Measurements from ENCODE around the gene STT3A. TPM values are rescaled to one million over a fixed set of nuclear protein-coding genes. Genes with fewer than 3 reads are reported as not detected.
"Not testable (repeated sequence)": the region's sequence is repeated elsewhere in the genome, so short reads cannot be mapped to it uniquely, and the experiment has no call there.

Gene STT3A
- polyA plus RNA-seq, 1 donor (not counting 4 experiments of a cell fraction or from before 2014, with no cell fraction given): 183 TPM

DNA sequence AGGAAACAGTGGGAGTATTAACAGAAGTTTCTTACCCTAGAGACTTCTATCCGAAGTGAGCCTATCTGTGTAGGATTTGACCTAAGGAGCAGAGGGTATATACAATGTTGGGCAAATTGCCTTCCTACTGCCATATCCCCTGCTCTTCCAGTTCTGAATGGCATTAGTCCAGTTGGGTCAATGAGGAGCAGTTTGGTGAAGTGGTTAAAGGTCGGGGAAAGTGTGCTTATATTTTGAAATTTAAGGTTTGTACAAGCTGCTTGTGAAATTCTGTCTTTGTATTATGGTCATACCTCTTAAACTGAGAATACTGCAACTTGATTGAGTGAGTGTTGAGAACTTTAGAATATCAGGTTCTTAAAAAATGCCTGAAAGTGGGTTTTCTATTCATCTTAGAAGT is 21.7 kb upstream of the STT3A start:
- Histone ChIP-seq H4K20me1 (ENCODE audit: control insufficient read depth, extremely low read depth, insufficient read depth, low read length) (no peaks in the 10 kb centered on the region), H3K9ac (ENCODE audit: control insufficient read depth, extremely low read depth, insufficient read depth, low read length) (no peak overlapping the region), H3K27ac (ENCODE audit: control insufficient read depth, insufficient read depth, low read length) (no peak overlapping the region), H3K4me1 (ENCODE audit: control insufficient read depth, extremely low read depth, insufficient read depth, low read length) (peaks cover 9% of the 10 kb centered on the region), H3K4me2 (ENCODE audit: control insufficient read depth, extremely low read depth, insufficient read depth, low read depth, low read length) (peak overlapping the region; percentile 70), H3K79me2 (ENCODE audit: control insufficient read depth, insufficient read depth, low read length) (peaks cover 31% of the 10 kb centered on the region), H3K36me3 (ENCODE audit: control insufficient read depth in 2 of 2, extremely low read depth in 1 of 2, insufficient read depth in 2 of 2, low read length in 2 of 2) (peaks cover 14 to 22% of the 10 kb centered on the region in 2 experiments), H2AFZ (ENCODE audit: control insufficient read depth, low read length) (no peak overlapping the region), H3K27me3 (ENCODE audit: control insufficient read depth, extremely low read depth, insufficient read depth, low read length) (no peaks in the 10 kb centered on the region), H3K9me3 (ENCODE audit: control insufficient read depth, low read depth, low read length) (no peaks in the 10 kb centered on the region), H3K4me3 (ENCODE audit: control insufficient read depth in 2 of 3, extremely low read depth in 1 of 3, insufficient read depth in 2 of 3, low read depth in 1 of 3, low read length in 3 of 3) (peak overlapping the region in 2 of 3 experiments; percentile 84 to 95), H3K9me1 (ENCODE audit: control insufficient read depth, extremely low read depth, insufficient read depth, low read length) (no peaks in the 10 kb centered on the region)
- TF ChIP-seq, protein P1, sequence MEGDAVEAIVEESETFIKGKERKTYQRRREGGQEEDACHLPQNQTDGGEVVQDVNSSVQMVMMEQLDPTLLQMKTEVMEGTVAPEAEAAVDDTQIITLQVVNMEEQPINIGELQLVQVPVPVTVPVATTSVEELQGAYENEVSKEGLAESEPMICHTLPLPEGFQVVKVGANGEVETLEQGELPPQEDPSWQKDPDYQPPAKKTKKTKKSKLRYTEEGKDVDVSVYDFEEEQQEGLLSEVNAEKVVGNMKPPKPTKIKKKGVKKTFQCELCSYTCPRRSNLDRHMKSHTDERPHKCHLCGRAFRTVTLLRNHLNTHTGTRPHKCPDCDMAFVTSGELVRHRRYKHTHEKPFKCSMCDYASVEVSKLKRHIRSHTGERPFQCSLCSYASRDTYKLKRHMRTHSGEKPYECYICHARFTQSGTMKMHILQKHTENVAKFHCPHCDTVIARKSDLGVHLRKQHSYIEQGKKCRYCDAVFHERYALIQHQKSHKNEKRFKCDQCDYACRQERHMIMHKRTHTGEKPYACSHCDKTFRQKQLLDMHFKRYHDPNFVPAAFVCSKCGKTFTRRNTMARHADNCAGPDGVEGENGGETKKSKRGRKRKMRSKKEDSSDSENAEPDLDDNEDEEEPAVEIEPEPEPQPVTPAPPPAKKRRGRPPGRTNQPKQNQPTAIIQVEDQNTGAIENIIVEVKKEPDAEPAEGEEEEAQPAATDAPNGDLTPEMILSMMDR (optimal IDR thresholded peaks at IDR 0.05 in 1 of 3, IDR thresholded peaks at IDR 0.05 in 1 of 3, conservative IDR thresholded peaks at IDR 0.05 in 1 of 3; ENCODE audit: extremely low read depth in 1 of 3, insufficient read depth in 2 of 3, low read length in 3 of 3): no peak
- no peak for TF ChIP-seq EZH2 (IDR thresholded peaks at IDR 0.05; ENCODE audit: low read length)
- DNase-seq (ENCODE audit: low read depth, low spot score) (no peak), FAIRE-seq (no peak)
- dilution Hi-C loops (cut with MboI; ENCODE audit: extremely low pct_ligation_motif_present, low sequenced_read_pairs): no loop called here

DNA sequence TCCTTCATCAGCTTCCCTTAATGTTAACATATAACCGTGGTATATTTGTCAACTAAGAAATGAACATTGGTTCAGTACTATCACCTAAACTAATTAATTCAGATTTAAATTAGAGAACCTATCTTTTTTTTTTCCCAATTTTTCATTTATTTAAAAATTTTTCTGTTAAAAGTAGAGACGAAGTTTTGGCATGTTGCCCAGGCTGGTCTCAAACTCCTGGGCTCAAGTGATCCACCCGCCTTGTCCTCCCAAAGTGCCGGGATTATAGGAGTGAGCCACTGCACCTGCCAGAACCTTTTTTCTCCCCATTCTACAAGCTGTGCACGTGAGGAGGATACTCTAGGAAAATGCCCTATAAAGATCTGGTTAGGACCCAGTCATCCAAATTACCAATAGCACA is 19.7 kb upstream of the STT3A start:
- Histone ChIP-seq H3K4me1 (ENCODE audit: control insufficient read depth, extremely low read depth, insufficient read depth, low read length) (peaks cover 9% of the 10 kb centered on the region), H3K9me1 (ENCODE audit: control insufficient read depth, extremely low read depth, insufficient read depth, low read length) (no peaks in the 10 kb centered on the region), H3K9ac (ENCODE audit: control insufficient read depth, extremely low read depth, insufficient read depth, low read length) (no peak overlapping the region), H3K36me3 (ENCODE audit: control insufficient read depth in 2 of 2, extremely low read depth in 1 of 2, insufficient read depth in 2 of 2, low read length in 2 of 2) (peaks cover 17 to 31% of the 10 kb centered on the region in 2 experiments), H3K79me2 (ENCODE audit: control insufficient read depth, insufficient read depth, low read length) (peaks cover 33% of the 10 kb centered on the region), H3K27ac (ENCODE audit: control insufficient read depth, insufficient read depth, low read length) (no peak overlapping the region), H3K4me2 (ENCODE audit: control insufficient read depth, extremely low read depth, insufficient read depth, low read depth, low read length) (no peak overlapping the region), H3K27me3 (ENCODE audit: control insufficient read depth, extremely low read depth, insufficient read depth, low read length) (no peaks in the 10 kb centered on the region), H3K9me3 (ENCODE audit: control insufficient read depth, low read depth, low read length) (no peaks in the 10 kb centered on the region), H4K20me1 (ENCODE audit: control insufficient read depth, extremely low read depth, insufficient read depth, low read length) (no peaks in the 10 kb centered on the region), H3K4me3 (ENCODE audit: control insufficient read depth in 2 of 3, extremely low read depth in 1 of 3, insufficient read depth in 2 of 3, low read depth in 1 of 3, low read length in 3 of 3) (no peak overlapping the region), H2AFZ (ENCODE audit: control insufficient read depth, low read length) (no peak overlapping the region)
- FAIRE-seq: no peak
- dilution Hi-C loops (cut with MboI; ENCODE audit: extremely low pct_ligation_motif_present, low sequenced_read_pairs): no loop called here
- DNase-seq (ENCODE audit: low read depth, low spot score): no peak
- TF ChIP-seq, protein P1 (optimal IDR thresholded peaks at IDR 0.05 in 1 of 3, IDR thresholded peaks at IDR 0.05 in 1 of 3, conservative IDR thresholded peaks at IDR 0.05 in 1 of 3; ENCODE audit: extremely low read depth in 1 of 3, insufficient read depth in 2 of 3, low read length in 3 of 3): no peak
- TF ChIP-seq EZH2 (IDR thresholded peaks at IDR 0.05; ENCODE audit: low read length): no peak

DNA sequence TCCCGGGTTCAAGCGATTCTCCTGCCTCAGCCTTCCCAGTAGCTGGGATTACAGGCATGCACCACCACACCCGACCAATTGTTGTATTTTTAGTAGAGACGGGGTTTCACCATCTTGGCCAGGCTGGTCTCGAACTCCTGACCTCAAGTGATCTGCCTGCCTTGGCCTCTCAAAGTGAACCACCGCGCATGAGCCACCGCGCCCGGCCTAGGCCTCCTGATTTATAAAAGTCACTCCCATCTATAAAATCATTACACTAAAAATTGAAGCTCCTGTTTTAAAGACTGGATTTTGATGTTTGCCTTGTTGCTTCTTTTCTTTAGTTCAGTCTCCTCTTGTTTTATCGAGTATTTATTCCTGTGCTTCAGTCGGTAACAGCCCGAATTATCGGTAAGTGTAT is 15.5 kb upstream of the STT3A start:
- DNase-seq (ENCODE audit: low read depth, low spot score); H3K27ac ChIP-seq (ENCODE audit: control insufficient read depth, insufficient read depth, low read length); H3K4me1 ChIP-seq (ENCODE audit: control insufficient read depth, extremely low read depth, insufficient read depth, low read length); FAIRE-seq; dilution Hi-C loops (cut with MboI; ENCODE audit: extremely low pct_ligation_motif_present, low sequenced_read_pairs); H3K27me3 ChIP-seq (ENCODE audit: control insufficient read depth, extremely low read depth, insufficient read depth, low read length); H3K4me3 ChIP-seq (ENCODE audit: control insufficient read depth in 2 of 3, extremely low read depth in 1 of 3, insufficient read depth in 2 of 3, low read depth in 1 of 3, low read length in 3 of 3); H4K20me1 ChIP-seq (ENCODE audit: control insufficient read depth, extremely low read depth, insufficient read depth, low read length); H3K9ac ChIP-seq (ENCODE audit: control insufficient read depth, extremely low read depth, insufficient read depth, low read length); H3K9me3 ChIP-seq (ENCODE audit: control insufficient read depth, low read depth, low read length); H3K79me2 ChIP-seq (ENCODE audit: control insufficient read depth, insufficient read depth, low read length); H2AFZ ChIP-seq (ENCODE audit: control insufficient read depth, low read length); H3K9me1 ChIP-seq (ENCODE audit: control insufficient read depth, extremely low read depth, insufficient read depth, low read length); H3K4me2 ChIP-seq (ENCODE audit: control insufficient read depth, extremely low read depth, insufficient read depth, low read depth, low read length): not testable (repeated sequence)
- peaks cover 32 to 39% of the 10 kb centered on the region in 2 experiments for H3K36me3 ChIP-seq (ENCODE audit: control insufficient read depth in 2 of 2, extremely low read depth in 1 of 2, insufficient read depth in 2 of 2, low read length in 2 of 2)
